NK-92 (cell line): ENCODE results near the gene NETO2.
"Not testable (repeated sequence)": the region's sequence is repeated elsewhere in the genome, so short reads cannot be mapped to it uniquely, and the experiment has no call there.

Source experiments
- DNase-seq: peaks from one replicate; lab custom pipeline; 2025; ENCODE audit not compliant: unreplicated experiment; lab: John Stamatoyannopoulos, UW

NETO2 gene

GRCh38 chr16:47136099-47136842 lies 7.5 kb downstream of the NETO2 start:
- DNase-seq, result no peak

GRCh38 chr16:47134550-47134949 lies 9.2 kb downstream of the NETO2 start:
- no peak for DNase-seq

GRCh38 chr16:47132308-47132707 lies 11.4 kb downstream of the NETO2 start:
- DNase-seq, result no peak

GRCh38 chr16:47129755-47130435 lies 13.8 kb downstream of the NETO2 start:
- no peak for DNase-seq

- DNase-seq, result no peak
Measured at GRCh38 chr16:47127541-47127940, 16.2 kb downstream of the NETO2 start.

GRCh38 chr16:47125757-47126156 lies 18.0 kb downstream of the NETO2 start:
- DNase-seq, result no peak

GRCh38 chr16:47113130-47113529 lies 30.6 kb downstream of the NETO2 start:
- no peak for DNase-seq

- DNase-seq, result no peak
Measured at GRCh38 chr16:47110939-47111338, 32.8 kb downstream of the NETO2 start.

- DNase-seq, result no peak
Measured at GRCh38 chr16:47109361-47109760, 34.4 kb downstream of the NETO2 start.

GRCh38 chr16:47102921-47103320 lies 40.8 kb downstream of the NETO2 start:
- DNase-seq, result not testable (repeated sequence)

GRCh38 chr16:47097154-47097553 lies 46.6 kb downstream of the NETO2 start:
- DNase-seq, result not testable (repeated sequence)

- no peak for DNase-seq
Measured at GRCh38 chr16:47096297-47096696, 47.4 kb downstream of the NETO2 start.

GRCh38 chr16:47084198-47084597 lies 59.5 kb downstream of the NETO2 start:
- DNase-seq, result no peak

- DNase-seq, result no peak
Measured at GRCh38 chr16:47082099-47082865, 61.5 kb downstream of the NETO2 start.

GRCh38 chr16:47081115-47081514 lies 62.6 kb downstream of the NETO2 start:
- no peak for DNase-seq

GRCh38 chr16:47079860-47080259 lies 63.9 kb downstream of the NETO2 start:
- DNase-seq, result no peak

GRCh38 chr16:47073223-47074155 lies 70.3 kb downstream of the NETO2 start:
- no peak for DNase-seq

GRCh38 chr16:47072158-47072557 lies 71.6 kb downstream of the NETO2 start:
- DNase-seq, result no peak

- no peak for DNase-seq
Measured at GRCh38 chr16:47069841-47070584, 73.7 kb downstream of the NETO2 start.

GRCh38 chr16:47069313-47069712 lies 74.4 kb downstream of the NETO2 start:
- no peak for DNase-seq
